MM.1S (cell line): ENCODE measurements around the gene NR1H3.

Experiments used
- DNase-seq: peaks from one replicate; pipeline ENCODE4 v3.0.0-alpha.2; 2015
- H2AFZ ChIP-seq: fragments of 300-600 bp; sonication (generic); 2 replicates; pipeline ENCODE4 v1.6.0; 2016; ENCODE audit warnings: antibody characterized with exemption, low read length
- H3F3A ChIP-seq: fragments of 300-600 bp; sonication (generic); 2 replicates; pipeline ENCODE4 v1.6.1; 2016; ENCODE audit warnings: mild to moderate bottlenecking, antibody characterized with exemption, low read length, moderate library complexity, mixed read lengths; ENCODE audit not compliant: insufficient read depth
- H3K27ac ChIP-seq: fragments of 300-600 bp; sonication (generic); 2 replicates; pipeline ENCODE4 v1.5.1; 2016; ENCODE audit warnings: mild to moderate bottlenecking, low read length
- H3K27me3 ChIP-seq: fragments of 300-600 bp; sonication (generic); replicated peaks from 2 replicates; pipeline ENCODE4 v1.6.0; 2016; ENCODE audit warnings: low read length; ENCODE audit not compliant: insufficient read depth
- H3K36me3 ChIP-seq: fragments of 300-600 bp; sonication (generic); replicated peaks from 2 replicates; pipeline ENCODE4 v1.6.1; 2016; ENCODE audit warnings: mild to moderate bottlenecking, low read length, mixed read lengths; ENCODE audit not compliant: insufficient read depth
- H3K4me1 ChIP-seq: fragments of 300-600 bp; sonication (generic); 2 replicates; pipeline ENCODE4 v1.6.1; 2016; ENCODE audit warnings: low read length, mixed read lengths
- H3K4me2 ChIP-seq: fragments of 300-600 bp; sonication (generic); 2 replicates; pipeline ENCODE4 v1.6.0; 2016; ENCODE audit warnings: low read depth, low read length
- H3K4me3 ChIP-seq: fragments of 300-600 bp; sonication (generic); 2 replicates; pipeline ENCODE4 v1.5.1; 2016; ENCODE audit warnings: low read length, mixed read lengths
- H3K79me2 ChIP-seq: fragments of 300-600 bp; sonication (generic); 2 replicates; pipeline ENCODE4 v1.6.1; 2016; ENCODE audit warnings: mixed run types, low read length, mixed read lengths
- H3K9ac ChIP-seq: fragments of 300-600 bp; sonication (generic); 2 replicates; pipeline ENCODE4 v1.6.1; 2016; ENCODE audit warnings: low read length, mixed read lengths
- H3K9me2 ChIP-seq: fragments of 300-600 bp; sonication (generic); replicated peaks from 2 replicates; pipeline ENCODE4 v1.6.1; 2016; ENCODE audit warnings: mild to moderate bottlenecking, low read length, mixed read lengths; ENCODE audit not compliant: insufficient read depth
- H3K9me3 ChIP-seq: fragments of 300-600 bp; sonication (generic); replicated peaks from 2 replicates; pipeline ENCODE4 v1.6.1; 2016; ENCODE audit warnings: mild to moderate bottlenecking, low read length, mixed read lengths; ENCODE audit not compliant: insufficient read depth
- H4K20me1 ChIP-seq: fragments of 300-600 bp; sonication (generic); 2 replicates; pipeline ENCODE4 v1.6.1; 2016; ENCODE audit warnings: mild to moderate bottlenecking, low read length, moderate library complexity, mixed read lengths; ENCODE audit not compliant: insufficient read depth
- EZH2 ChIP-seq: fragments of 300-600 bp; sonication (generic); optimal IDR thresholded peaks from 2 replicates; pipeline ENCODE3; 2017; ENCODE audit warnings: low read depth, mild to moderate bottlenecking, antibody characterized with exemption, low read length, mixed read lengths
- EZH2phosphoT487 ChIP-seq: fragments of 300-600 bp; sonication (generic); IDR thresholded peaks from 2 replicates; pipeline ENCODE4 v1.6.1; 2018; ENCODE audit warnings: antibody characterized with exemption, low read length
- TF ChIP-seq, protein P1 (sequence below): fragments of 300-600 bp; sonication (generic); IDR thresholded peaks from 2 replicates; pipeline ENCODE4 v1.5.1; 2016; ENCODE audit warnings: antibody characterized with exemption, low read length, mixed read lengths

NR1H3 gene

DNA sequence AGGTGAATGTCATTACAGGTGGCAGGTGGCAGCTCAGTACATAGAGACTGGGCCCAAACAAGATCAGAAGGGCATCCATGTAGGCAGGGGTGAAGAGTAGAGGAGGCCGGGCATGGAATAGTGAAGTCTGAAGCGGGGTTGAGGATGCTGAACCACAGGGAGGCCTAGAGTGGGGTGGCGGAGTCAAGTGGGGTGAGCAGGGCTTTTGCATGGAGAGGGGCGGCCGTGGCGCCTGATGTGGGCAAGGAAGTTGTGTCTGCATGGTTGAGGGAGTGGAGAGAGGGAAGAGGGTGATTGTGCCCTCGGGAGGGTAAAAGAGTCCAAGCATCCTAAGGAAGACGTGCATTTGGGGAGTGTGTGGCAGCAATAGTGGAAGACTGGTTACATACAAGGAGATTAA is 28.6 kb upstream of the NR1H3 start:
- no peak for DNase-seq
- no peaks in the 10 kb centered on the region for H3K9me2 ChIP-seq
- H3F3A ChIP-seq: no peaks in the 10 kb centered on the region
- no peak overlapping the region for H3K27ac ChIP-seq
- H3K27me3 ChIP-seq: no peaks in the 10 kb centered on the region
- peaks cover 4% of the 10 kb centered on the region; the same call in 1 of the 2 replicates for H3K4me1 ChIP-seq
- no peaks in the 10 kb centered on the region for H3K9me3 ChIP-seq
- no peaks in the 10 kb centered on the region for H4K20me1 ChIP-seq
- H3K4me3 ChIP-seq: no peak overlapping the region
- H3K36me3 ChIP-seq: no peaks in the 10 kb centered on the region
- TF ChIP-seq, protein P1, sequence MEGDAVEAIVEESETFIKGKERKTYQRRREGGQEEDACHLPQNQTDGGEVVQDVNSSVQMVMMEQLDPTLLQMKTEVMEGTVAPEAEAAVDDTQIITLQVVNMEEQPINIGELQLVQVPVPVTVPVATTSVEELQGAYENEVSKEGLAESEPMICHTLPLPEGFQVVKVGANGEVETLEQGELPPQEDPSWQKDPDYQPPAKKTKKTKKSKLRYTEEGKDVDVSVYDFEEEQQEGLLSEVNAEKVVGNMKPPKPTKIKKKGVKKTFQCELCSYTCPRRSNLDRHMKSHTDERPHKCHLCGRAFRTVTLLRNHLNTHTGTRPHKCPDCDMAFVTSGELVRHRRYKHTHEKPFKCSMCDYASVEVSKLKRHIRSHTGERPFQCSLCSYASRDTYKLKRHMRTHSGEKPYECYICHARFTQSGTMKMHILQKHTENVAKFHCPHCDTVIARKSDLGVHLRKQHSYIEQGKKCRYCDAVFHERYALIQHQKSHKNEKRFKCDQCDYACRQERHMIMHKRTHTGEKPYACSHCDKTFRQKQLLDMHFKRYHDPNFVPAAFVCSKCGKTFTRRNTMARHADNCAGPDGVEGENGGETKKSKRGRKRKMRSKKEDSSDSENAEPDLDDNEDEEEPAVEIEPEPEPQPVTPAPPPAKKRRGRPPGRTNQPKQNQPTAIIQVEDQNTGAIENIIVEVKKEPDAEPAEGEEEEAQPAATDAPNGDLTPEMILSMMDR: no peak
- TF ChIP-seq EZH2phosphoT487 (no peak), EZH2 (no peak)
- no peak overlapping the region for H2AFZ ChIP-seq
- no peak overlapping the region for H3K4me2 ChIP-seq
- H3K9ac ChIP-seq: no peak overlapping the region
- 0 out of 2 replicates have a peak, but pooled peaks cover 4% of the 10 kb centered on the region for H3K79me2 ChIP-seq

DNA sequence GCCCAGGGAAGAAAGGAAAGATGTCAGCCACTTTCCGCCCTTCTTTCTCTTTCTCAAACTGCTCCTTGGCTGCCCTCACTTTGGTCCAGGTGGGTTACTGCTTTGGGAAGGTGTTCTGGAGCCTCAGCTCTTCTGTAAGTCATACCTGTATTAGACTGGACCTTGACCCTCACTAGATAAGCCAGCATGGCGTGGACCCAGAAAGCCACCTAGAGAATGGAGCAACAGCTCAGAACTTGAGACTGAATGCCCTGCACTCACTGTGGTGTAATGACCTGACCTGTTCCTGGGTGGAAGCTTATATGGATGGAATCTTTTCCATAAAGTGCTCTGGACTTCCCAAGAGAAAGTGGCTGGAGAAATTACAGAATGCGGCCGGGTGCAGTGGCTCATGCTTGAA is 24.7 kb upstream of the NR1H3 start:
- Histone ChIP-seq H3K36me3 (no peaks in the 10 kb centered on the region), H3F3A (no peaks in the 10 kb centered on the region), H3K79me2 (no peaks in the 10 kb centered on the region), H2AFZ (no peak overlapping the region), H3K27me3 (no peaks in the 10 kb centered on the region), H3K27ac (no peak overlapping the region), H3K4me1 (no peaks in the 10 kb centered on the region), H3K9me3 (no peaks in the 10 kb centered on the region), H3K9me2 (no peaks in the 10 kb centered on the region), H3K4me3 (no peak overlapping the region), H3K9ac (no peak overlapping the region), H3K4me2 (no peak overlapping the region), H4K20me1 (no peaks in the 10 kb centered on the region)
- no peak for DNase-seq
- TF ChIP-seq, protein P1: no peak

DNA sequence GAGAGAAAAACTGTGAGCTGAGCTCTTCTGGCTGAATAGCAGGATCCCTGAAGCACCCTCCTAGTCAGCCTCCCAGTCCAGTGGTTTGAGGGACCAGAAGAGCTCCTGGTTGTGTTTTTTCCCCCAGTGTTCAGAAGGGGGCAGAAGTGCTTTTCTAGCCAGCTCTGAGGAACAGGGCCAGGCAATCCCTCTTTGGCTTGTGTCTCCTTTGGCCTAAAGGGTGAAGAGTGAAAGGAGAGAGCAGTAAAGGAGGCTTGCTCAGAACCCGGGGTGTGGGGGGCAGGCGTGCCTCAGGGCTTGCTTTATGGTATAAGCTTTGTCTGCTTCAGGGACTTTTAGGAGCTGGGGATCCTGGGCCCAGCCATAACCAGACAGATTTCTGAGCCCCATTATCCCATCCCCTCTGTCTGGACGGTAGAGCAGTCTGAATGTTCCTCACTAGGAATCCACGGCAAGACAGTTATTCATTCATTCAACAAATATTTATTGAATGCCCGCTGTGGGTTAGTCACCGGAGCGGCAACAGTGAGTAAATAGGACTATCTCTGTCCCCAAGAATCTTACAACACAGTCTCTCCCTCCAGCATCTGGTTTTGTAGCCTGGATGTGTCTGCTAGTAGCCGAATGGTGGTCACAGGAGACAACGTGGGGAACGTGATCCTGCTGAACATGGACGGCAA is 23.7 kb upstream of the NR1H3 start:
- H3K9me2 ChIP-seq: no peaks in the 10 kb centered on the region
- TF ChIP-seq EZH2 (no peak), EZH2phosphoT487 (no peak)
- TF ChIP-seq, protein P1: no peak
- no peaks in the 10 kb centered on the region for H3F3A ChIP-seq
- H3K9ac ChIP-seq: no peak overlapping the region
- H3K79me2 ChIP-seq: no peaks in the 10 kb centered on the region
- no peak overlapping the region for H3K4me3 ChIP-seq
- H3K9me3 ChIP-seq: no peaks in the 10 kb centered on the region
- no peak for DNase-seq
- H3K4me1 ChIP-seq: no peaks in the 10 kb centered on the region
- no peaks in the 10 kb centered on the region for H3K27me3 ChIP-seq
- no peak overlapping the region for H3K27ac ChIP-seq
- H3K36me3 ChIP-seq: no peaks in the 10 kb centered on the region
- H3K4me2 ChIP-seq: no peak overlapping the region
- no peak overlapping the region for H2AFZ ChIP-seq
- H4K20me1 ChIP-seq: no peaks in the 10 kb centered on the region
